Stimulated activated memory B cell treated with anti-CD40 and anti-IgM and Interleukin-4, amounts not matched to agents 10 μg/mL and 1 μg/mL and 100 μg/mL, for 72 hours (primary cell): ENCODE measurements around the gene ADAMTS18.

Experiments
- ATAC-seq: fragments of 150-1000 bp; cut with Tn5 transposase; 2 replicates; pipeline ENCODE4 v1.10.0; 2021
- H3K27ac Mint-ChIP-seq: one replicate; pipeline ENCODE4 v1.8.0; 2022; ENCODE audit warnings: mild to moderate bottlenecking, mixed read lengths
- H3K27me3 Mint-ChIP-seq: one replicate; pipeline ENCODE4 v1.8.0; 2022; ENCODE audit warnings: mixed read lengths
- H3K36me3 Mint-ChIP-seq: one replicate; pipeline ENCODE4 v1.8.0; 2022; ENCODE audit warnings: mixed read lengths
- H3K4me1 Mint-ChIP-seq: one replicate; pipeline ENCODE4 v1.8.0; 2022; ENCODE audit warnings: mixed read lengths
- H3K4me3 Mint-ChIP-seq: one replicate; pipeline ENCODE4 v1.8.0; 2022; ENCODE audit warnings: mild to moderate bottlenecking, moderate library complexity, mixed read lengths
- H3K9me3 Mint-ChIP-seq: one replicate; pipeline ENCODE4 v1.8.0; 2022; ENCODE audit warnings: mixed read lengths

ADAMTS18 gene

GRCh38 chr16:77414752-77415231 is 20.0 kb downstream of the ADAMTS18 start:
- Mint-ChIP-seq H3K36me3 (no peaks in the 10 kb centered on the region), H3K4me1 (no peaks in the 10 kb centered on the region), H3K9me3 (peaks cover 8% of the 10 kb centered on the region), H3K4me3 (no peak overlapping the region), H3K27ac (no peak overlapping the region), H3K27me3 (peaks cover 9% of the 10 kb centered on the region)
- no peak for ATAC-seq

GRCh38 chr16:77410449-77410848 is 24.4 kb downstream of the ADAMTS18 start:
- H3K36me3 Mint-ChIP-seq = no peaks in the 10 kb centered on the region
- H3K27ac Mint-ChIP-seq = no peak overlapping the region
- H3K4me1 Mint-ChIP-seq = no peaks in the 10 kb centered on the region
- H3K4me3 Mint-ChIP-seq = no peak overlapping the region
- H3K9me3 Mint-ChIP-seq = peaks cover 6% of the 10 kb centered on the region
- H3K27me3 Mint-ChIP-seq = no peaks in the 10 kb centered on the region
- ATAC-seq = no peak

GRCh38 chr16:77409311-77409710 is 25.5 kb downstream of the ADAMTS18 start:
- Mint-ChIP-seq H3K4me3 (no peak overlapping the region), H3K9me3 (peaks cover 6% of the 10 kb centered on the region), H3K27me3 (no peaks in the 10 kb centered on the region), H3K36me3 (no peaks in the 10 kb centered on the region), H3K27ac (no peak overlapping the region), H3K4me1 (no peaks in the 10 kb centered on the region)
- no peak for ATAC-seq

- Mint-ChIP-seq H3K36me3 (no peaks in the 10 kb centered on the region), H3K27me3 (no peaks in the 10 kb centered on the region), H3K4me3 (no peak overlapping the region), H3K9me3 (peaks cover 6% of the 10 kb centered on the region), H3K4me1 (no peaks in the 10 kb centered on the region), H3K27ac (no peak overlapping the region)
- ATAC-seq = no peak
Measured at GRCh38 chr16:77408607-77409006, 26.2 kb downstream of the ADAMTS18 start.

GRCh38 chr16:77406680-77407079 is 28.2 kb downstream of the ADAMTS18 start:
- H3K27me3 Mint-ChIP-seq = no peaks in the 10 kb centered on the region
- no peak overlapping the region for H3K4me3 Mint-ChIP-seq
- peaks cover 6% of the 10 kb centered on the region for H3K9me3 Mint-ChIP-seq
- H3K4me1 Mint-ChIP-seq = no peaks in the 10 kb centered on the region
- no peak overlapping the region for H3K27ac Mint-ChIP-seq
- H3K36me3 Mint-ChIP-seq = no peaks in the 10 kb centered on the region
- no peak for ATAC-seq

- H3K36me3 Mint-ChIP-seq = no peaks in the 10 kb centered on the region
- H3K9me3 Mint-ChIP-seq = peaks cover 3% of the 10 kb centered on the region
- no peaks in the 10 kb centered on the region for H3K4me1 Mint-ChIP-seq
- no peak overlapping the region for H3K4me3 Mint-ChIP-seq
- ATAC-seq = no peak
- no peak overlapping the region for H3K27ac Mint-ChIP-seq
- H3K27me3 Mint-ChIP-seq = no peaks in the 10 kb centered on the region
Measured at GRCh38 chr16:77404775-77405174, 30.1 kb downstream of the ADAMTS18 start.

- no peaks in the 10 kb centered on the region for H3K36me3 Mint-ChIP-seq
- peaks cover 3% of the 10 kb centered on the region for H3K9me3 Mint-ChIP-seq
- H3K27ac Mint-ChIP-seq = no peak overlapping the region
- no peak overlapping the region for H3K4me3 Mint-ChIP-seq
- H3K4me1 Mint-ChIP-seq = no peaks in the 10 kb centered on the region
- H3K27me3 Mint-ChIP-seq = no peaks in the 10 kb centered on the region
- ATAC-seq = no peak
Measured at GRCh38 chr16:77403732-77404131, 31.1 kb downstream of the ADAMTS18 start.

- peaks cover 3% of the 10 kb centered on the region for H3K9me3 Mint-ChIP-seq
- no peak overlapping the region for H3K4me3 Mint-ChIP-seq
- no peak for ATAC-seq
- H3K27me3 Mint-ChIP-seq = peaks cover 9% of the 10 kb centered on the region
- no peaks in the 10 kb centered on the region for H3K36me3 Mint-ChIP-seq
- no peak overlapping the region for H3K27ac Mint-ChIP-seq
- no peaks in the 10 kb centered on the region for H3K4me1 Mint-ChIP-seq
Measured at GRCh38 chr16:77402672-77403071, 32.2 kb downstream of the ADAMTS18 start.

- no peak overlapping the region for H3K27ac Mint-ChIP-seq
- no peaks in the 10 kb centered on the region for H3K4me1 Mint-ChIP-seq
- no peak for ATAC-seq
- H3K36me3 Mint-ChIP-seq = no peaks in the 10 kb centered on the region
- no peak overlapping the region for H3K4me3 Mint-ChIP-seq
- peaks cover 9% of the 10 kb centered on the region for H3K27me3 Mint-ChIP-seq
- H3K9me3 Mint-ChIP-seq = peaks cover 1% of the 10 kb centered on the region
Measured at GRCh38 chr16:77402118-77402517, 32.7 kb downstream of the ADAMTS18 start.

GRCh38 chr16:77399546-77399945 is 35.3 kb downstream of the ADAMTS18 start:
- Mint-ChIP-seq H3K4me3 (no peak overlapping the region), H3K27me3 (peaks cover 9% of the 10 kb centered on the region), H3K27ac (no peak overlapping the region), H3K9me3 (no peaks in the 10 kb centered on the region), H3K4me1 (no peaks in the 10 kb centered on the region), H3K36me3 (no peaks in the 10 kb centered on the region)
- no peak for ATAC-seq

GRCh38 chr16:77399066-77399465 is 35.8 kb downstream of the ADAMTS18 start:
- no peaks in the 10 kb centered on the region for H3K9me3 Mint-ChIP-seq
- no peaks in the 10 kb centered on the region for H3K4me1 Mint-ChIP-seq
- H3K36me3 Mint-ChIP-seq = no peaks in the 10 kb centered on the region
- H3K27ac Mint-ChIP-seq = no peak overlapping the region
- no peak for ATAC-seq
- H3K27me3 Mint-ChIP-seq = peaks cover 9% of the 10 kb centered on the region
- H3K4me3 Mint-ChIP-seq = no peak overlapping the region

- peaks cover 9% of the 10 kb centered on the region for H3K27me3 Mint-ChIP-seq
- no peaks in the 10 kb centered on the region for H3K4me1 Mint-ChIP-seq
- ATAC-seq = peak; percentile 8
- no peaks in the 10 kb centered on the region for H3K36me3 Mint-ChIP-seq
- H3K4me3 Mint-ChIP-seq = no peak overlapping the region
- H3K9me3 Mint-ChIP-seq = no peaks in the 10 kb centered on the region
- H3K27ac Mint-ChIP-seq = no peak overlapping the region
Measured at GRCh38 chr16:77398495-77398894, 36.3 kb downstream of the ADAMTS18 start.

- no peaks in the 10 kb centered on the region for H3K4me1 Mint-ChIP-seq
- H3K36me3 Mint-ChIP-seq = no peaks in the 10 kb centered on the region
- no peak overlapping the region for H3K27ac Mint-ChIP-seq
- H3K9me3 Mint-ChIP-seq = no peaks in the 10 kb centered on the region
- peaks cover 9% of the 10 kb centered on the region for H3K27me3 Mint-ChIP-seq
- ATAC-seq = no peak
- no peak overlapping the region for H3K4me3 Mint-ChIP-seq
Measured at GRCh38 chr16:77396461-77396860, 38.4 kb downstream of the ADAMTS18 start.

- H3K27ac Mint-ChIP-seq = no peak overlapping the region
- ATAC-seq = no peak
- H3K27me3 Mint-ChIP-seq = peaks cover 9% of the 10 kb centered on the region
Measured at GRCh38 chr16:77394699-77395098, 40.1 kb downstream of the ADAMTS18 start.

GRCh38 chr16:77393955-77394354 is 40.9 kb downstream of the ADAMTS18 start:
- ATAC-seq = no peak
- Mint-ChIP-seq H3K36me3 (no peaks in the 10 kb centered on the region), H3K27ac (no peak overlapping the region), H3K9me3 (no peaks in the 10 kb centered on the region), H3K4me3 (no peak overlapping the region), H3K27me3 (peaks cover 9% of the 10 kb centered on the region), H3K4me1 (no peaks in the 10 kb centered on the region)

More at GRCh38 chr16:77394699-77395098, 40.1 kb downstream of the ADAMTS18 start:
- H3K36me3 Mint-ChIP-seq = no peaks in the 10 kb centered on the region
- no peak overlapping the region for H3K4me3 Mint-ChIP-seq
- H3K4me1 Mint-ChIP-seq = no peaks in the 10 kb centered on the region
- H3K9me3 Mint-ChIP-seq = no peaks in the 10 kb centered on the region

- peaks cover 4% of the 10 kb centered on the region for H3K9me3 Mint-ChIP-seq
- H3K4me1 Mint-ChIP-seq = no peaks in the 10 kb centered on the region
- no peak overlapping the region for H3K4me3 Mint-ChIP-seq
- H3K27me3 Mint-ChIP-seq = no peaks in the 10 kb centered on the region
- no peak overlapping the region for H3K27ac Mint-ChIP-seq
- H3K36me3 Mint-ChIP-seq = no peaks in the 10 kb centered on the region
- ATAC-seq = no peak
Measured at GRCh38 chr16:77387815-77388209, 47.0 kb downstream of the ADAMTS18 start.
